Cerebellar nuclear complex (tissue), 1 donor: ENCODE data around the gene MFAP4.

Experiments used
- DNase-seq, 2 experiments: peaks; one replicate each; lab custom pipeline; 2025; lab: John Stamatoyannopoulos, UW

MFAP4 gene

GRCh38 chr17:19333736-19334290 is 53.2 kb downstream of the MFAP4 start:
- DNase-seq: no peak
